Measurements from ENCODE around the gene PTTG1. TPM values are rescaled to one million over a fixed set of nuclear protein-coding genes. Genes with fewer than 3 reads are reported as not detected.

Gene PTTG1
- total RNA-seq, 1 experiment from 2014 or later: 239 TPM

DNA sequence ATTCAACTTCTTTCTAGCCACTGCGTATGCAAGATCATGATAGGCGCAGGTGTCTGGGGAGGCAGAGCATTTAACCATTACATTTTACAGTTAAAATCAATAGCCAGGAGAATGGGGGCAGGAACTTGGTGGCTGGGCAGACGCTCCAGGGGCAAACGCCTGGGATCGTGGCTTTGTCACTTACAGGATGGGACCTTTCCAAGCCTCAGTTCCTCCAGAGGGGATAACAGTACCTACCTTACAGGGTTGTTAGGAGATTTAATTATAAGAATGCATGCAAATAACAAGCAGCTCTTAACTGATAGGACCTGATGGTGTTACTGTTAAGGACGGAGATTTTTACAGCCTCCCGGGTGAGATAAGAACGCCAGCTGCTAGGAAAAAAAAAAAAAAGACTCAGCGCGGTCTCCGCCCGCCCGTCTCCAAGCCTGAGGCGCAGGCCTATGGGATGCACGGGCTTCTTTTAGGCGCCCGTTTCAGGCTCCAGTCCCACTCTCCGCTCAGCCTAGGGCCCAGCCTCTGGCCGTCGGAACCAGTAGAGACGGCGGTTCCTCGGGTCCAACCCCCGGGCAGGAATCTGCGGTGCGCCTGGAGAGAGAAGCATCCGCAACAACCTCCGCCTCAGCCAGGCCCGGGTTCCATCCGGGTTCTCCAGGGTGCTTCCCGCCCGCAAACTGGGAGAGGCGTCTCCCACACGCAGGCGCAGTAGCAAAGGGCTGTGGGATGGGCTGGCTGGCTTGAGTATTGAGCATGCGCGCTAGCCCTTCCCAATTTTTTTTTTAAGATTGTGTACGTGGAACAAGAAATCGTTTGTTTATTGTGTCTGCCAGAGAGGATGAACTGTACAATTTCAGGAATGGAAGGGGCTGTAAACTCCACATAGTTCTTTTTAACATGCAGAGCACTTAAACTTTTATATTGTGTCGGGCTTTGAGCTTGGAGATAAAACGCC, 22.0 kb upstream of the PTTG1 start, which contains the start of gene FAM200C (continued):
- TF ChIP-seq, protein P1, sequence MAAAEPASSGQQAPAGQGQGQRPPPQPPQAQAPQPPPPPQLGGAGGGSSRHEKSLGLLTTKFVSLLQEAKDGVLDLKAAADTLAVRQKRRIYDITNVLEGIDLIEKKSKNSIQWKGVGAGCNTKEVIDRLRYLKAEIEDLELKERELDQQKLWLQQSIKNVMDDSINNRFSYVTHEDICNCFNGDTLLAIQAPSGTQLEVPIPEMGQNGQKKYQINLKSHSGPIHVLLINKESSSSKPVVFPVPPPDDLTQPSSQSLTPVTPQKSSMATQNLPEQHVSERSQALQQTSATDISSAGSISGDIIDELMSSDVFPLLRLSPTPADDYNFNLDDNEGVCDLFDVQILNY (CRISPR knock-in tag; IDR thresholded peaks at IDR 0.05): peak; percentile 95
- peak; percentile 55; the same call in 1 of the 2 replicates for TF ChIP-seq SP1 (CRISPR knock-in tag; conservative IDR thresholded peaks at IDR 0.05)
- no peak for TF ChIP-seq EMX1 (CRISPR knock-in tag; IDR thresholded peaks at IDR 0.05)
- TF ChIP-seq, protein P2, sequence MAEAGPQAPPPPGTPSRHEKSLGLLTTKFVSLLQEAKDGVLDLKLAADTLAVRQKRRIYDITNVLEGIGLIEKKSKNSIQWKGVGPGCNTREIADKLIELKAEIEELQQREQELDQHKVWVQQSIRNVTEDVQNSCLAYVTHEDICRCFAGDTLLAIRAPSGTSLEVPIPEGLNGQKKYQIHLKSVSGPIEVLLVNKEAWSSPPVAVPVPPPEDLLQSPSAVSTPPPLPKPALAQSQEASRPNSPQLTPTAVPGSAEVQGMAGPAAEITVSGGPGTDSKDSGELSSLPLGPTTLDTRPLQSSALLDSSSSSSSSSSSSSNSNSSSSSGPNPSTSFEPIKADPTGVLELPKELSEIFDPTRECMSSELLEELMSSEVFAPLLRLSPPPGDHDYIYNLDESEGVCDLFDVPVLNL (CRISPR knock-in tag; IDR thresholded peaks at IDR 0.05; ENCODE audit: borderline replicate concordance, low read depth): peak; percentile 56; the same call in 1 of the 2 replicates

DNA sequence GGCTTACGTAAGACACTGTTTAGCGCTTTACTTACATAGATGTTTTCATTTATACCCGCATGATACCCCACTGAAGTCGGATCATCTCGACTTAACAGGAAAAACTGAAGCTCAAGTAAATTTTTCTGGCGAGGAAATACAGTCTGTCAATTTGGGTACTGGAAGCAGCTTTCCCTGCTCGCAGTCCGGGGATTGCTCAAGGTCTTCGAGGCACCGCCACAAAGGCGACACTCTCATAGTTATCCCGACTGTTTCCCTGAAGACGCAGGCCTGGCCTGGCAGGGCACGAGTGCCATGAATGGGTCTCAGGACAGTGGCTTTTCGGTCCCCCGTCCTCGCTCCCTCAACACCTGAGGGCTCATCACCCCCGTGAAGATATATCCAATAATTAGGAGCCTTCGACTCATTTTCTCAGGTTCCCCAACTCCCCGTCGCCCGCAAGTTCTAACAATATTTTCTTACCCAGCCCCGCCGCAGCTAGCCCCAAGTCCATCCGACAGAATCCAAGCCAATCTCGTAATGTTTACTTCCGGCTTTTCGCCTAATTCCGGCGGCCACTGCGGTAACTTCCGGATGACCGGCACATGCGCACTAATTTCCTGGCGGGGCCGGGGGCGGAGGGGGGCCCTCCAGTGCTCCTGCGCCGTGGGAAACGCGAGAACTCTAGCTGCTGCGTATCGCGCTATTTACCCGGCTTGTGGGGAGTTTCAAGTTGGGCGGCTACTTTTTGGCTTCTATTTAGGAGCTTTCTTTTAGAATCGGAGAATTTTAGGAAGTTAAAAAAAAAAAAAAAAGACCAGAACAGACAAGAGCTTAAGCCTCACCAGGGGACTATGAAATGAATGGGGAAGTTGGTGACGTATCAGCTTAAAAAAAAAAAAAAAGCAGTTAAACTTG, 2.8 kb upstream of the PTTG1 start, which contains the start of gene SLU7:
Gene SLU7, minus strand, starts transcription at position 521 of the 897 bp plus-strand sequence. CDS start 3,787 bp downstream, outside the sequence.
- H3K4me1 Mint-ChIP-seq: peaks cover 42% of the 10 kb centered on the region
- ATAC-seq (peak; percentile 80), DNase-seq (ENCODE audit: low spot score) (peak; percentile 94)
- H3K27me3 Mint-ChIP-seq (ENCODE audit: low read depth): no peaks in the 10 kb centered on the region
- no peaks in the 10 kb centered on the region for H3K9me3 Mint-ChIP-seq
- H3K4me3 Mint-ChIP-seq: peak within 1 kb of the TSS; percentile 98
- H3K27ac Mint-ChIP-seq: peak within 1 kb of the TSS; percentile 96
- ChIA-PET POLR2A (interaction anchor here (0.6 to 1.3 kb wide), 7 partner anchors 19 to 692 kb away, joined by 3 to 10 read pairs (median 3); partner anchors contain the start of gene FAM200C), CTCF (interaction anchor here (0.6 to 2.3 kb wide), 8 partner anchors 19 to 1632 kb away, joined by 3 to 26 read pairs (median 4); partner anchors contain the start of gene FAM200C)
- H3K36me3 Mint-ChIP-seq: peaks cover 21% of the 10 kb centered on the region
- TF ChIP-seq, protein P3, sequence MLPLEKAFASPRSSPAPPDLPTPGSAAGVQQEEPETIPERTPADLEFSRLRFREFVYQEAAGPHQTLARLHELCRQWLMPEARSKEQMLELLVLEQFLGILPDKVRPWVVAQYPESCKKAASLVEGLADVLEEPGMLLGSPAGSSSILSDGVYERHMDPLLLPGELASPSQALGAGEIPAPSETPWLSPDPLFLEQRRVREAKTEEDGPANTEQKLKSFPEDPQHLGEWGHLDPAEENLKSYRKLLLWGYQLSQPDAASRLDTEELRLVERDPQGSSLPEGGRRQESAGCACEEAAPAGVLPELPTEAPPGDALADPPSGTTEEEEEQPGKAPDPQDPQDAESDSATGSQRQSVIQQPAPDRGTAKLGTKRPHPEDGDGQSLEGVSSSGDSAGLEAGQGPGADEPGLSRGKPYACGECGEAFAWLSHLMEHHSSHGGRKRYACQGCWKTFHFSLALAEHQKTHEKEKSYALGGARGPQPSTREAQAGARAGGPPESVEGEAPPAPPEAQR (CRISPR knock-in tag; IDR thresholded peaks at IDR 0.05): no peak
- TF ChIP-seq, protein P4, sequence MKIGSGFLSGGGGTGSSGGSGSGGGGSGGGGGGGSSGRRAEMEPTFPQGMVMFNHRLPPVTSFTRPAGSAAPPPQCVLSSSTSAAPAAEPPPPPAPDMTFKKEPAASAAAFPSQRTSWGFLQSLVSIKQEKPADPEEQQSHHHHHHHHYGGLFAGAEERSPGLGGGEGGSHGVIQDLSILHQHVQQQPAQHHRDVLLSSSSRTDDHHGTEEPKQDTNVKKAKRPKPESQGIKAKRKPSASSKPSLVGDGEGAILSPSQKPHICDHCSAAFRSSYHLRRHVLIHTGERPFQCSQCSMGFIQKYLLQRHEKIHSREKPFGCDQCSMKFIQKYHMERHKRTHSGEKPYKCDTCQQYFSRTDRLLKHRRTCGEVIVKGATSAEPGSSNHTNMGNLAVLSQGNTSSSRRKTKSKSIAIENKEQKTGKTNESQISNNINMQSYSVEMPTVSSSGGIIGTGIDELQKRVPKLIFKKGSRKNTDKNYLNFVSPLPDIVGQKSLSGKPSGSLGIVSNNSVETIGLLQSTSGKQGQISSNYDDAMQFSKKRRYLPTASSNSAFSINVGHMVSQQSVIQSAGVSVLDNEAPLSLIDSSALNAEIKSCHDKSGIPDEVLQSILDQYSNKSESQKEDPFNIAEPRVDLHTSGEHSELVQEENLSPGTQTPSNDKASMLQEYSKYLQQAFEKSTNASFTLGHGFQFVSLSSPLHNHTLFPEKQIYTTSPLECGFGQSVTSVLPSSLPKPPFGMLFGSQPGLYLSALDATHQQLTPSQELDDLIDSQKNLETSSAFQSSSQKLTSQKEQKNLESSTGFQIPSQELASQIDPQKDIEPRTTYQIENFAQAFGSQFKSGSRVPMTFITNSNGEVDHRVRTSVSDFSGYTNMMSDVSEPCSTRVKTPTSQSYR (CRISPR knock-in tag; IDR thresholded peaks at IDR 0.05): no peak
- TF ChIP-seq NFYB (CRISPR knock-in tag; conservative IDR thresholded peaks at IDR 0.05; ENCODE audit: low read depth) (no peak), CBFB (CRISPR knock-in tag; IDR thresholded peaks at IDR 0.05; ENCODE audit: low read depth) (no peak), FOXK1 (CRISPR knock-in tag; IDR thresholded peaks at IDR 0.05) (peak; percentile 99), JUN (CRISPR knock-in tag; IDR thresholded peaks at IDR 0.05) (no peak), FOXJ3 (CRISPR knock-in tag; IDR thresholded peaks at IDR 0.05; ENCODE audit: borderline replicate concordance) (no peak), ZNF423 (CRISPR knock-in tag; IDR thresholded peaks at IDR 0.05) (no peak), HMGA2 (CRISPR knock-in tag; IDR thresholded peaks at IDR 0.05) (no peak), SP1 (CRISPR knock-in tag; conservative IDR thresholded peaks at IDR 0.05) (no peak; the same call in 1 of the 2 replicates), ZNF416 (CRISPR knock-in tag; IDR thresholded peaks at IDR 0.05) (no peak), TEAD1 (CRISPR knock-in tag; IDR thresholded peaks at IDR 0.05) (no peak), ESRRA (CRISPR knock-in tag; IDR thresholded peaks at IDR 0.05; ENCODE audit: borderline replicate concordance) (no peak)
- TF ChIP-seq, protein P5, sequence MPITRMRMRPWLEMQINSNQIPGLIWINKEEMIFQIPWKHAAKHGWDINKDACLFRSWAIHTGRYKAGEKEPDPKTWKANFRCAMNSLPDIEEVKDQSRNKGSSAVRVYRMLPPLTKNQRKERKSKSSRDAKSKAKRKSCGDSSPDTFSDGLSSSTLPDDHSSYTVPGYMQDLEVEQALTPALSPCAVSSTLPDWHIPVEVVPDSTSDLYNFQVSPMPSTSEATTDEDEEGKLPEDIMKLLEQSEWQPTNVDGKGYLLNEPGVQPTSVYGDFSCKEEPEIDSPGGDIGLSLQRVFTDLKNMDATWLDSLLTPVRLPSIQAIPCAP (CRISPR knock-in tag; IDR thresholded peaks at IDR 0.05): no peak
- TF ChIP-seq, protein P6, sequence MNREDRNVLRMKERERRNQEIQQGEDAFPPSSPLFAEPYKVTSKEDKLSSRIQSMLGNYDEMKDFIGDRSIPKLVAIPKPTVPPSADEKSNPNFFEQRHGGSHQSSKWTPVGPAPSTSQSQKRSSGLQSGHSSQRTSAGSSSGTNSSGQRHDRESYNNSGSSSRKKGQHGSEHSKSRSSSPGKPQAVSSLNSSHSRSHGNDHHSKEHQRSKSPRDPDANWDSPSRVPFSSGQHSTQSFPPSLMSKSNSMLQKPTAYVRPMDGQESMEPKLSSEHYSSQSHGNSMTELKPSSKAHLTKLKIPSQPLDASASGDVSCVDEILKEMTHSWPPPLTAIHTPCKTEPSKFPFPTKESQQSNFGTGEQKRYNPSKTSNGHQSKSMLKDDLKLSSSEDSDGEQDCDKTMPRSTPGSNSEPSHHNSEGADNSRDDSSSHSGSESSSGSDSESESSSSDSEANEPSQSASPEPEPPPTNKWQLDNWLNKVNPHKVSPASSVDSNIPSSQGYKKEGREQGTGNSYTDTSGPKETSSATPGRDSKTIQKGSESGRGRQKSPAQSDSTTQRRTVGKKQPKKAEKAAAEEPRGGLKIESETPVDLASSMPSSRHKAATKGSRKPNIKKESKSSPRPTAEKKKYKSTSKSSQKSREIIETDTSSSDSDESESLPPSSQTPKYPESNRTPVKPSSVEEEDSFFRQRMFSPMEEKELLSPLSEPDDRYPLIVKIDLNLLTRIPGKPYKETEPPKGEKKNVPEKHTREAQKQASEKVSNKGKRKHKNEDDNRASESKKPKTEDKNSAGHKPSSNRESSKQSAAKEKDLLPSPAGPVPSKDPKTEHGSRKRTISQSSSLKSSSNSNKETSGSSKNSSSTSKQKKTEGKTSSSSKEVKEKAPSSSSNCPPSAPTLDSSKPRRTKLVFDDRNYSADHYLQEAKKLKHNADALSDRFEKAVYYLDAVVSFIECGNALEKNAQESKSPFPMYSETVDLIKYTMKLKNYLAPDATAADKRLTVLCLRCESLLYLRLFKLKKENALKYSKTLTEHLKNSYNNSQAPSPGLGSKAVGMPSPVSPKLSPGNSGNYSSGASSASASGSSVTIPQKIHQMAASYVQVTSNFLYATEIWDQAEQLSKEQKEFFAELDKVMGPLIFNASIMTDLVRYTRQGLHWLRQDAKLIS (CRISPR knock-in tag; IDR thresholded peaks at IDR 0.05; ENCODE audit: borderline replicate concordance): no peak
- TF ChIP-seq, protein P7, sequence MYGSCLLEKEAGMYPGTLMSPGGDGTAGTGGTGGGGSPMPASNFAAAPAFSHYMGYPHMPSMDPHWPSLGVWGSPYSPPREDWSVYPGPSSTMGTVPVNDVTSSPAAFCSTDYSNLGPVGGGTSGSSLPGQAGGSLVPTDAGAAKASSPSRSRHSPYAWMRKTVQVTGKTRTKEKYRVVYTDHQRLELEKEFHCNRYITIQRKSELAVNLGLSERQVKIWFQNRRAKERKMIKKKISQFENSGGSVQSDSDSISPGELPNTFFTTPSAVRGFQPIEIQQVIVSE (CRISPR knock-in tag; IDR thresholded peaks at IDR 0.05; ENCODE audit: borderline replicate concordance): no peak
- TF ChIP-seq, protein P1 (CRISPR knock-in tag; IDR thresholded peaks at IDR 0.05): no peak

All from WTC11 (cell line).